Loucy (cell line): ENCODE results near the gene FBLN5.

Experiments used
- EZH2phosphoT487 ChIP-seq: fragments of 200-600 bp; IDR thresholded peaks from 2 replicates; pipeline ENCODE4 v1.6.1; 2018; ENCODE audit warnings: antibody characterized with exemption, mild to moderate bottlenecking, moderate library complexity, borderline replicate concordance
- TF ChIP-seq, protein P1 (sequence below): fragments of 200-600 bp; sonication (generic); conservative IDR thresholded peaks from 2 replicates; pipeline ENCODE4 v1.5.1; 2014; ENCODE audit warnings: mild to moderate bottlenecking, antibody characterized with exemption, low read length

DNA sequence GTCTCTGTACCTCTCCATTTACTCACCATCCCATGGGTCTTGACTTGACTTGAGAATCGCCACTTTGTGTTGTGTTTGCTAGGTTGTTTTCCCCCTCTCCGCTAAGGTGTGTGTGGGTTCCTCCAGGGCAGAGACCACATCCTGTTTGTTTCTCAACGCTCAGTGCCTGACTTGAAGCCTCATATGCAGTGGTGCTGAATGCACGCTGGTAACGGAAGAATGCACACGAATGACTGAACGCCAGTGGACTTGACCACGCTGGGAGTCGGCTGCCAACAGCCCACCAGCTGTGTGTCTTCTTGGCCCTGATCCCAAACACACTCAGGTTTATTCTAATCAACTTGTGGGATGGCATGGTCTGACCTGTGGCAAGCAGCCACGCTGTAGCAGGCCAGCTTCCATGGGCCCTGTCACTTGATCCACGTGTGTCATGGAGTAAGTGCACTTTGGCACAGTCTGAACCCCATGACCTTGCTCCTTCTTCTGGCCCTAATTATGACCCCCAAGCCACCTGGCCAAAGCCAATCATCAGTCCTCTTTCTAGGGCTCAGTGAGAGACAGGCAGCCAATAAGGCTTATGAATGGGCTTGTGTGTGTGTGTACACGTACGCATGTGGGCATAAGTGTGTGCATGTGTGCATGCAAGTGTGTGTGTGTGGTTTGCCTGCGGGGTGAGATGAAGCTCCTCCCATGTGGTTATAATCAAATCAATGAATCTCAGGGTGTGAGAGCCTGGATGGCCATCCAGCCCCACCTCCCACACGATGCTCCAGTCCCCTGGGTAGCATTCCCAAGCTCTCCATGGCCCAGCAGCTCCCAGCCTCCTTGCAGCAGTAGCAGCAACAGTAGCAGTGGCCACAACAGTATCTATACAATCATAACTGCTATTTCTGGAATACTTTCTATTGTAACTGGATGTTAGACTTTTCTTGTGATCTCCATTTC, 73.8 kb downstream of the FBLN5 start:
- TF ChIP-seq, protein P1, sequence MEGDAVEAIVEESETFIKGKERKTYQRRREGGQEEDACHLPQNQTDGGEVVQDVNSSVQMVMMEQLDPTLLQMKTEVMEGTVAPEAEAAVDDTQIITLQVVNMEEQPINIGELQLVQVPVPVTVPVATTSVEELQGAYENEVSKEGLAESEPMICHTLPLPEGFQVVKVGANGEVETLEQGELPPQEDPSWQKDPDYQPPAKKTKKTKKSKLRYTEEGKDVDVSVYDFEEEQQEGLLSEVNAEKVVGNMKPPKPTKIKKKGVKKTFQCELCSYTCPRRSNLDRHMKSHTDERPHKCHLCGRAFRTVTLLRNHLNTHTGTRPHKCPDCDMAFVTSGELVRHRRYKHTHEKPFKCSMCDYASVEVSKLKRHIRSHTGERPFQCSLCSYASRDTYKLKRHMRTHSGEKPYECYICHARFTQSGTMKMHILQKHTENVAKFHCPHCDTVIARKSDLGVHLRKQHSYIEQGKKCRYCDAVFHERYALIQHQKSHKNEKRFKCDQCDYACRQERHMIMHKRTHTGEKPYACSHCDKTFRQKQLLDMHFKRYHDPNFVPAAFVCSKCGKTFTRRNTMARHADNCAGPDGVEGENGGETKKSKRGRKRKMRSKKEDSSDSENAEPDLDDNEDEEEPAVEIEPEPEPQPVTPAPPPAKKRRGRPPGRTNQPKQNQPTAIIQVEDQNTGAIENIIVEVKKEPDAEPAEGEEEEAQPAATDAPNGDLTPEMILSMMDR, result no peak
- no peak for TF ChIP-seq EZH2phosphoT487
